NOMO-1 treated with DMSO at 0.1 percent for 48 hours (cell line): ENCODE data around the gene RDH14.

Experiments
- DNase-seq: peaks from one replicate; lab custom pipeline; 2025; ENCODE audit not compliant: unreplicated experiment; lab: John Stamatoyannopoulos, UW

The RDH14 gene

DNA sequence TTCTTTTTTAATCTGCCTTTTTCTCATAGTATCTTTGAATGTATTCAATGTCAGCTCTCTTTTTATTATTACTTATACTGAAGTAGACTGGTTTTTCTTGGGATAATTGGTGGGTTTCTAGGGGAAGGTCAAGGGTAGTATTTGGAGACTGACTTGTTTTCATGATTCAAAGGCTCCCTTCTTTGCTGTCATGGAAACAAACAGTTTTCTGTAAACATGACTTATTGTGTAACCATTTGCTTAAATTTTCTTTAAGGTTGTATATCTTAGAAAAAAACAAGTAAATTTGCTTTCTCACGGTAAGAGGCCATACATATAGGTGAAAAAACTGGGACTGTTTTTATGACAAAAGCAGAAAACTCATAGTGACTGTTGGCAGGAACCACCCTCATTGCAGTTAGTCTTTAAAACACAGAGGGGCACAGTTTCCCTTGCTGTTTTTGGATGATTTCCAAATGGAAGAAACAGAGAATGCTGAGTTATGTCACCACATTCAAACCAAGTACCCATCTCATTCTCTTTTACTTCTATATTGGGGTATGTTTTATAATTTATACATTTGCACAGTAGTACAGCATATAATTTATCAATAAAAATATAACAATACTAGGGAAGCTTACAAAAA, 5.8 kb upstream of the RDH14 start:
- no peak for DNase-seq

DNA sequence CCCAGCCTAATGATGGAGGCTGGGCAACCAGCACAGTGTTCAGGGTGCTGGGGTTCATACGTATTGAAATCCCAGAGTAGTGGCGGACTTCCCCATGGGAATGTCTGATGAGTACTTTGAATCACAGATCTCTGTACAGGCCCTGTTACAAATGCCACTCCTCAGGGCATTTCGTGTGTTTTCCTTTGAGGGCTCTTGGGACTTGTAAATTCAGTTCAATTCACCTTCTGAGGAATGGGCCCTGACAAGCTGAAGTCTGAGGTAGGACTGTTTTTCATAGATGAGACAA, 288 bp upstream of the RDH14 start:
- DNase-seq, result no peak

DNA sequence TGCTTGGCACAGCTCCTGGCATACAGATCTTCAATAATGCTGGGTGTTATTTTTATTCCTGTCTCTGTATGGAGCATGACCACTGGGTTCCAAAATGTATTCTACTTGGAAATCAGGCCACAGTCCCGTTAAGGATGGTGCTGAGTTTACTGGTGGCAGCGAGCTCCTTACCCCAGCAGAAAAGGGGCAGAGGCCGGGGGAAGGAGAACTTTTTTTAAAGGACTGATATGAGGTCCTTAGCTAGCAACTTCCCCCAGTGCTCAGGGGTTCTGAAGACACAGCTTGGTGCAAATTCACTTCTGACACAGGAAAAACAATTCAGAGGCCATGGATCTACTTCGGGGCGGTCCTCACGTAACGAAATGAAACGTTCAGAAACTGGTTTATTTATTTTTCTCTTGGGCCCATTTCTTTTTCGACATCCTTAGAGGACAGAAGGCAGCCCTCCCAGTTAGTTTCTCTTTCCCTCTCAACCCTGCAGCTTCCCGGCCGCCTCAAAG, 872 bp downstream of the RDH14 start:
- DNase-seq, result peak; percentile 38

DNA sequence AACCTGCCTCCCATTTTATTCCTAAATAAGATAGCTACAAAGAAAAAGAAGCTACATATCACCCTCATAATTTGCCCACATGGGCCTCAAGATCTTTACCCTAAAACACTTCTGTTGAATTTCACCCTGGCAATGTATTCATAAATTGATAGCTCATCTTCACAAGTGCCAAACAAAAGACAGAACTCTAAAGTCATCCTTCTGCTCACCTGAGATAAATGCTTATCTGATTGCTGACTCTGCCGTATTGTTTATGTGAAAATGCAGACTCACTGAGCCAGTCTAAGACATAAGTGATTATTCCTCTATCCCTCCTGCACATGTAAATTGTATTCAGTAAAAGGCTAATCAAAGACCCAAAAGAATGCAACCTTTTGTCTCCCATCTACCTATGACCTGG, 2.0 kb downstream of the RDH14 start:
- DNase-seq, result no peak

DNA sequence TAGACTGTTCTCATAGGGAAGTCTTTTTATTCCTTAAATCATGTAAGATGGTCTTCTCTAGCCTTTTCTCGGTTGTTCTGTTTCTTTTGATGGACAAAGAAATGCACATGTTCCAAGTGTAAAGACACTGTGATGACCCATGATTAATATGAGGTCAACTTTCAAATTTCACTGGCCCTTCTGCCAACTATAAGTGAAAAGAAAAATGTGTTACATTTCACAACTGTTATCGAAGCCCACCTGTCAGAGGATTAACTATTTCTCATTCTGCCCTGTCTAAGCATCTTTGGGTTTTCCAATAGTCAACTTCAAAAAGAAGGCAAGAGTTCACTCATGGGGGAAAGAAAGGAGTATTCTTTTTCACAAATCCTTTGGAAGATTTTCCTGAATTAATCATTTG, 3.3 kb downstream of the RDH14 start:
- DNase-seq, result no peak

DNA sequence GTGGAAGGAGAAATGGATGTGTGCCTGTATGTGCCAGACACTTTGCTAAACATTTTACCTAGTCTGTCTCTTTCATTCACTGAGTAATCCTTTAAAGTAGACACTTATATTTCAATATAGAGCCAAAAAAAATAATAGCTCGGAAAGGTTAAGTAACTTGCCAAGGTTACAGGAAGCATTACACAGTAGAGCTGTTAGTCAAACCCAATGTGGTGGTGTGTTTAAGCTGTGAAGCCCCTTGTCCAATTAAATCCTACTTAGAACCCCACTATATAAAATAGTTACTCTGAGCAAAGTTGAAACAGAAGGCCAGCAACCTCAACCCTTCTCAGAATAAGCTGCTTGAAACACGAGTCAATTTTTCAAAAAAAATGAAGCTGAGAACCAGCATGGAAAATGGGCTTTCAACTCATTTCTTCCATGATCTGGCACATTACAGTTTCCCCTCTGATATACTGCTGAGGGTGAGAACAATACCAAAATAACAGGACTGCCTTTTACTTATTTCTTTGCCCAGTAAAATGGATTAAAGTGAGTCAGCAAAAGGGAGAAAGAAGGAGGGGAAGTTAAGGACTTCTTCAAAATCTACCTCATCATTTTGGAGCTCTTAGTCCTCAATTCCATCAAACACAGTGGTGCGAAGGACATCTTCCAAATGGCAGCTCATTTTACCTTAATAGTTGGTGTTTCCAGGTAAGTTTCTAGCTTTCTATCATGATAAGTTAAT, 7.9 kb downstream of the RDH14 start:
- DNase-seq, result no peak

DNA sequence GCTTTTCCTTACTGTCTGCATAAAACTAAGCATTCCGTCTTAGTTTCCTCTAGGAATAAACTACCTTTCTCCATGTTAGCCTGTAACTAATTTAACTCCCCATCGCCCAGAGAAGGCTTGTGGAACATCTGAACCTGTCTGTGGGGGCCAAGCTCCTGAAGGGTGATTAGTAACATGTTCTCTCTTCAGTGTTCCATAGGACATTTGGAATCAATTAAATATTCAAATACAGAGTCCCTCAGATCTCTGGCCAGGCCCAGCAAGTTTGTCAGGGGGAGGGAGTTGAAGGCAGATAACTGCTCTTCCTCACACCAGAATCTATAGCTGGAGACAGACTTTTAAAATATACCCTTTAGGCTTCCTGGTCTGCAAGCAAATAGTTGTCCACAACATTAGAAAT, 8.8 kb downstream of the RDH14 start:
- DNase-seq, result no peak

DNA sequence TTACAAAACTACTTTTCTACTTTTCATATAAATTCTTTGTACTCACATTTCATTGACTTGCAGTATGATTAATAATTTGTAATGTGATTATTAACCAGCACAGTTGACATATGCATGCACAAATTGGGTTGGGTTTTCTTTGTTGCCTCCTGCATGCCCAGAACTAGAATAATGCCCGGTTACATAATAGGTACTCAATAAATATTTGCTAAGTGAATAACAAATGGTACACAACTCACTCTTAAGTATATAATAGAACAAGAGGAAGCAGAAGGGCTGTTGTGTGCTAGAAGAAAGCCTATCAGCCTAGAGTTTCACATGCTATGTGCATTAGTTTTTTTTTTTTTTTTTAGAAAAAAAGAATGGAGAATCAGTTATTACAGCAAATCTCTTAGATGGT, 9.3 kb downstream of the RDH14 start:
- no peak for DNase-seq

DNA sequence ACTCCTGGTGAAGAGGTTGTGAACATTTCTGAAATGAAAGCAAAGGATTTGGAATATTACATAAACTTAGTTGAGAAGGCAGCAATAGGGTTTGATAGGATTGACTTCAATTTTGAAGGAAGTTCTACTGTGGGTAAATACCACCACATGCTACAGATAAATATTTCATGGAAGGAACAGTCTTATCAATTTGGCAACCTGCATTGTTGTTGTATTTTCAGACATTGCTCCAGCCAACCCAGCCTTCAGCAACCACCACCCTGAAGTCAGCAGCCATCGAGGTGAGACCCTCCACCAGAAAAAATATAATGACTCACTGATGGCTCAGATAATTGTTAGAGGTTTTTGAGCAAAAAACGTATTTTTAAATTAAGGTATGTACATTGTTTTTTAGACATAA, 10.0 kb downstream of the RDH14 start:
- no peak for DNase-seq

DNA sequence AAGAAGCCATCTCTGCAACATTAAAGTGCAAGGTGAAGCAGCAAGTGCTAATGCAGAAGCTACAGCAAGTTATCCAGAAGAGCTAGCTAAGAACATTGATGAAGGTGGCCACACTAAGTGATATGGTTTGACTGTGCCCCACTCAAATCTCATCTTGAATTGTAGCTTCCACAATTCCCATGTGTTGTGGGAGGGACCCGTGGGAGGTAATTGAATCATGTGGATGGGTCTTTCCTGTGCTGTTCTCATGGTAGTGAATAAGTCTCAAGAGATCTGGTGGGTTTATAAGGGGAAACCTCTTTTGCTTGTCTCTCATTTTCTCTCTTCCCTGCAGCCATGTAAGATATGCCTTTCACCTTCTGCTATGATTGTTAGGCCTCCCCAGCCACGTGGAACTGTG, 11.4 kb downstream of the RDH14 start:
- DNase-seq, result no peak

DNA sequence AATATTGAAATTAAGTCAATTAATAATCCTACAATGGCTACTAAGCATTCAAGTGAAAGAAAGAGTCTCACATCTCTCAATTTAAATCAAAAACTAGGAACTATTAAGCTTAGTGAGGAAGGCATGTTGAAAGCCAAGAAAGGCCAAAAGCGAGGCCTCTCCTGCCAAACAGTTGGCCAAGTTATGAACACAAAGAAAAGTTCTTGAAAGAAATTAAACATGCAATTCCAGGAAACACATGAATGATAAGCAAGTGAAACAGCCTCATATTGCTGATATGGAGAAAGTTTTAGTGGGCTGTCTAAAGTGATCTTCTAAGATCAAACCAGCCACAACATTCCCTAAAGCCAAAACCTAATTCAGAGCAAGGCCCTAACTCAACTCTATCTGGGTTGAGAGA, 11.8 kb downstream of the RDH14 start:
- no peak for DNase-seq

DNA sequence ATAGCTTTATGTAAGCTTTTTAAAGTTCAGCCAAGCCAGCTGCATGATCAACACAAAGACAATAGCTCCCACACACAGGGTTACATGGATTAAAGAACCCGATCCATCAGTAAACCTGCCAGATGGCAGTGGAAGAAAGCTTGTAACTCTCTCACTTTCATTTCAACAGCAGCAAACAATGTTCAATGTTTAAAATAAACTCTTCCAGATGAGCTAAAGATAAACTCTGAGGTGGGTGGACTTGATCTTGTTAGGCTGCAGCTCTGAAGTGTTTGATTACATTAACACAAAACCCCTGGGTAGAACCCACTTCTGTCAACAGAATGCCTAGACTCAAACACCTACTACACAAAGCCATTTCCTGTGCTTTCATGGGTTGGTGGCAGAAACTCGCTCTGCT, 13.9 kb downstream of the RDH14 start:
- DNase-seq, result no peak

DNA sequence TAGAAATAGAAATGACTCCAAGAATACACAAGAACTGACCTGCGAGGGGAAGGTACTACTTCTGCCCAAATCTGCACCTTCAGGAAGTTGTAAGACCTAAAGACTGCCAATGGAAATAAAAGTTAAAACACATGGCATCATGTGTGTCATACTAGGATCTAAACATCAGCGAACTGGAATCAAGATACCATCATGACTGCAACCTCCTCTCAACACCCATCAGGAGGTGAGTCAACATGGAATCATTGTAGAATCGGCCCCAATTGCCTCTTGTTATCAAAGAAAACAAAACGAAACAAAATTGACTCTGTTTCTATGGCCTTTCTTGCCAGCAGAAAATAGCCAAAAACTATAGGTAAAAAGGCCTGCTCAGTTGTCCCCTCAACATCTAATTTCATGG, 15.1 kb downstream of the RDH14 start:
- DNase-seq, result no peak

DNA sequence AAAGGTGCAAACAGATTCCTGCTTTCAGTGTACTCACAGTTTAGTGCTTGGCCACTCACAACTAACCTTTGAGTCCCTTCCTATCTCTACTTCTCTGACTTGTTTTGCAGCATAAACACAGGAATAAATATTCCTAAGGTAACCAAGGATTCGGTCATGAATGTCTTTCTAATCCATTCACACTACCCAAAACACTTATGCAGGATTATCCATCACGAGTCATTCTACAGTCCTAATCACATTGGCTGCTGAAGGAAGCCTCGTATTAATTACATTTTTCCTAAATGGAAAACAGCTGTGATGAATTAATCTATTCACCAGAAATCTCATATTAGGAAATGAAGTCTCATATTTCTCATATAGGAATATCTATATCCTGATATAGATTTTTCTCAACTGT, 16.3 kb downstream of the RDH14 start:
- no peak for DNase-seq

DNA sequence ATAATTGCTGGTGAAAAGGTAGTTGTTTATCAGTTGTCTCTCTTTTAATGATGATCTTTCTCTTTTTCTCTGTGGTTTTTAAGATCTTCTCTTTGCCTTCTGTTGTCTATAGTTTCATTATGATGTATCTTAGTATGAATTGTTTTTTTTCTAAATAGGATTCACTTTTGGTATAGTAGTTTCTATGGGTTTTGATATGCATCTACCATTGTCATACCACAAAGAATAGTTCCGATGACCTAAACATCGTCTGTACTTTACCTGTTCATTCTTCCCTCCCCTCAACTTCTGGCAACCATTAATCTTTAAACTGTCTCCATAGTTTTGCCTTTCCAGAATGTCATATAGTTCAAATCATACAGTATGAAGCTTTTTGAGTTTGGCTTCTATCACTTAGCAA, 19.6 kb downstream of the RDH14 start:
- DNase-seq, result no peak

DNA sequence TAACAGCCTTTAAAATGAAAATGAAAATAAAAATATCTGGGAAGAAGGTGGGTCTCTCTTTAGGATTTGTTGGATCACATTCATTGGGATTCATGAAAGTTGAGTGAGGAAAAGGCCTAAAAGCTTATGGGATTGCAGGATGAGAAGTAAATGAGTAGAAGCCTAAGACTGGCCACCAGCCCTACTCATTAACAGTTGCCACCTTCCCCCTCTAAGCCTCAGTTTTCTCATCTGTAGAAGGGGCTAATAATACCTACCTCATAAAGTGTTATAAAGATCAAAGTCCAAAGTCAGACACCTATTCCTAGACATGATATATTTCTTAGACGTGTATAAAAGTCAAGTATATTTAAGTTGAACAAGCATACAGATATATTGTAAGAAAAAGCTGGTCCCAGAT, 23.8 kb downstream of the RDH14 start:
- DNase-seq, result no peak

DNA sequence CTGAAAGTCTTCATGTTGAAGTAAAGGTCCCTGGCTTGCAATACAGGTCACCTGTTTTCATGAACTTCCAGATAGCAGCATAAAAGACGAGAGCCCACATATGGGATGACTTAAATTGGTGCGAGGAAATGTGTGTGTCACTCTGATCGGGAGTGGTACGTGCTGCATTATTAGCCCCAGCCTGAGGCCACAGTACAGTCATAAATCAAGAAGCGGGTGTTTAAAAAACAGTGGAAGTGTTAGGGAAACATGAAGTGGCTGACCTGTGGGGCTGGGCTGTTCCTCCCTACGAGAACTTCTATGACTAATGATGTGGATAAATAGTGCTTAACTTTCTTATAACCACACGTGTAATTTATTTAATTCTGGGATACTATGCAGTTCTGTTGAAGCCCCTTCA, 24.4 kb downstream of the RDH14 start:
- no peak for DNase-seq

DNA sequence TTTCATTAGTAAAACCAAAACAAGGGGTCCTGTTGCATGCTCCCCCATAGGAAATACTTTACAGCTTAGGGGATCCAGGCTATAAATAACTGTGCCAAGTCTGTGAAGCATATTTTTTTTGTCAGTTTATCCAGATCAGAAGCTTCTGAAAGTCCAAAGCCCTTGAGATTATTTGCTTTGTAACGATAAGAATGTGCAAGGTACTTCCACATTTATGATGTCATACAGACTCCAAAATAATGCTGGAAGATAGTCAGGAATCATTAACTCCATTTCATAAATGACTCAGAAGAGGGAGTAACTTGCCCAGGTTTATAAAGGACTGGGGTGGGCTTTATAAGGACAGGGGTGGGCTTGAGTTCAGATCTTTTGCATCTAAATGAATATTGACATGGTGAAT, 29.3 kb downstream of the RDH14 start:
- no peak for DNase-seq

DNA sequence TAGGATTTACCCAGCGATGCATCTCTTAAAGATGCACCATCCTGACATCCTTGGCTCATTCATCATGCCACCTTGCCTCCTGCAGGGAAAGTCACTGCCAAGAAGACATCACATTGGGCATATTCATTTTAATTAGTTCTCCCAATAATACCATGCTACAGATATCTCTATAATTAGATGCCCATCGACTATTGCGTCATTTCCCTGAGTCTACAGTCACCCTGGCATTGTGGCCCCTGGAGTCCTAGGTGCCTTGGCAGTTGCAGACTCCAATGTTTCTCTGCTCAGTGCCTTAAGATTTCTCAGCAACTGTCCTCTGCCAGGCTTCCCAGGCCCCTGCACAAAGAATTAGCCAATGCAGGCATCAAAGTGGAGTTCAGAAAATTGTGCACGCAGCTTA, 32.6 kb downstream of the RDH14 start:
- DNase-seq, result no peak

DNA sequence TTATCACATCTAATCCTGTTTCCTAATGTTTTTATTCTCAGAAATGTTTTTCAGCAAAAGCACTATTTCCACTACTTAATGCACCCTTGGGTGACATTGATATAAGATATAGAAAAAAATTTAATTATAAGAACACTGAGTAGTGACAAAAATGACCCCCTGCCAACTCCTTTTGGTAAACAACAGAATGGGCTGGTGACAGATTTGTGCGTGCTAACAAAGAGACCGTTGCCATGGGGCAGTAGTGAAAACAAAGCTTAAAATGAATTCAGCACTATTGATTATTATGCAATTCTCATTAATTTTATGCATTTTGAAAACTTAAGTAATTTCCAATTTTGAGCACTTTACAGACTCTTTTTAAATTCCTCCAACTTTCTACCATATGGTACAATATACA, 33.1 kb downstream of the RDH14 start:
- DNase-seq, result no peak

DNA sequence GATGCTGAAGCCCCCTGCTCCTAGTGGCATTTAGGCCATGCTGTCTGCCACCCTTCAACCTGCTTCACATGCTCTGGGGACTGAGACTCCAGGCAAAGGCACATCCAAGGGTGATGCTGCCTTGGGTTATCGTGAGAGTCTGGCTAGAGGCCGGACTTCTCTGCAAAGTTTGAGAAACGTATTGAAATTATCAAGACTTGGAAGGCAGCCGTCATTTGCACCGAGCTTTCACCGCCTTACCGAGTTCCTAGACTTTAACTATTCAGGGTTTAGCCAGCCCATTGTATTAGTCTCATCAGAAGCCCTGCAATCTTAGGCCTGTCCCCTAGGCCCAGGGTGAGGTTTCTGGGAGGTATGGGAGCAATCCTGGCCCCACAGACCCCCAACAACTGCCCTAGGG, 34.0 kb downstream of the RDH14 start:
- DNase-seq, result no peak

DNA sequence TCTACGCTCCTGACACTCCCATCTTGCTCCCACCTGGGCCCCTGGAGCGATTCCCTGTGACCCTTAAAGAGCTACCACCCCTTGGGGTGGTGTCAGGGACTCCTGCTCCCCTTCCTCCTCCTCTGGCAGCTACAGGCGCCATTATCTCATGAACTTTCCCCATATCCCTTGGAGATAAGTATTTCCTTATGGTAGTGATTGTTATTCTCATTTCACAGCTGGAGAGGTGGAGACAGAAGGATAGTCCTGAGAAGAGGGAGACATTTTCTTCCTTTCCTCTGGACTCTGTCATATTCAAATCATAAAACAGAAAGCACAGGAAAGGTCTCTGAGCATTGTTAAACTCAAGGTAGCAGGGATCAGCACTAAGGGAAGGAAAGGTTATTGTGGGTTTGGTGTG, 34.6 kb downstream of the RDH14 start:
- DNase-seq, result no peak

DNA sequence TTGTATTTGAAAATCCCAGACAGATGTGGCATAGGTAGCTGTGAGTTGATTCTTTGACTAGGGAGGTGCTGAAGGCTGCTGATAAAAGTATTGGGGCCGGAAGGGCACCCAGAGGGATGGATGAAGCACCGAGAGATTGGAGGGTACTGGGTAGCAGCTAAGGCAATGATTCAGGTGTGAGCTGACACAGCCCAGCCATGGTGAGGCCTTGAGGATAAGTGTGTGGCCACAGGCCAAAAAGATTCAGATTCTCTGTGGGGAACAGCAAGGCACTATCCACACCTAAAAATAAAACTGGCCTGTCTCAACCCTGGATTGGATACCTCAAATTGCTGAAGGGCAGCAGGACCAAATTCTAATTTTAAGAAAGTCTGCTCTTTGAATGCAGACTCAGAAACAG, 35.2 kb downstream of the RDH14 start:
- DNase-seq, result no peak
